Large intestine (tissue), 3 donors: ENCODE data around the gene XAF1. TPM values are rescaled to one million over a fixed set of nuclear protein-coding genes. Genes with fewer than 3 reads are reported as not detected.
"Not testable (repeated sequence)": the region's sequence is repeated elsewhere in the genome, so short reads cannot be mapped to it uniquely, and the experiment has no call there.

Experiments
- DNase-seq, 2 donors: peaks; one replicate each; pipeline versions ENCODE4 v3.0.0 to v3.0.0-alpha.2; 2013
- H3K27ac ChIP-seq: one replicate; pipeline ENCODE4 v1.5.1; 2013; ENCODE audit warnings: low read length
- H3K27me3 ChIP-seq: 2 replicates; pipeline ENCODE4 v1.6.1; 2013; ENCODE audit warnings: low read length; ENCODE audit not compliant: control insufficient read depth, insufficient read depth
- H3K36me3 ChIP-seq: 2 replicates; pipeline ENCODE4 v1.6.1; 2013; ENCODE audit warnings: low read length; ENCODE audit not compliant: control insufficient read depth, insufficient read depth
- H3K4me1 ChIP-seq: one replicate; pipeline ENCODE4 v1.6.1; 2013; ENCODE audit warnings: low read length; ENCODE audit not compliant: control insufficient read depth, insufficient read depth
- H3K4me3 ChIP-seq: one replicate; pipeline ENCODE4 v1.5.1; 2013; ENCODE audit warnings: low read length
- H3K9me3 ChIP-seq: one replicate; pipeline ENCODE4 v1.6.1; 2013; ENCODE audit warnings: mild to moderate bottlenecking, low read depth, low read length, moderate library complexity; ENCODE audit not compliant: control insufficient read depth
- WGBS: methylation state at CpG from one replicate; pipeline ENCODE4 v1.1.5; 2013; ENCODE audit warnings: low lambda C conversion rate; ENCODE audit not compliant: insufficient coverage; 5-methylcytosine and 5-hydroxymethylcytosine counted together
- polyA plus RNA-seq: library from polyadenylated mRNA; unstranded; fragments of 120-200 nt; gene quantifications from one replicate; pipeline ENCODE4 v1.2.1, GENCODE V29; 2013

The XAF1 gene
- polyA plus RNA-seq, 1 donor: 70.4 TPM

GRCh38 chr17:6752068-6752909, 3.6 kb upstream of the XAF1 start:
- 57% methylated on average over 2 of the region's 7 CpGs for WGBS

GRCh38 chr17:6753006-6753445, 2.8 kb upstream of the XAF1 start:
- H3K27ac ChIP-seq: peak overlapping the region; percentile 32
- H3K4me3 ChIP-seq: no peak overlapping the region
- H3K27me3 ChIP-seq: no peaks in the 10 kb centered on the region
- DNase-seq: peak in 1 of 2 donors; percentile 39
- WGBS: no CpG with 5 or more reads among the region's 9 CpGs
- no peaks in the 10 kb centered on the region for H3K36me3 ChIP-seq
- no peaks in the 10 kb centered on the region for H3K9me3 ChIP-seq
- H3K4me1 ChIP-seq: peaks cover 18% of the 10 kb centered on the region

More at GRCh38 chr17:6752068-6752909, 3.6 kb upstream of the XAF1 start:
- peak overlapping the region; percentile 32 for H3K27ac ChIP-seq
- H3K4me3 ChIP-seq: no peak overlapping the region
- no peaks in the 10 kb centered on the region for H3K9me3 ChIP-seq
- DNase-seq: peak; percentile 21 to 24
- H3K27me3 ChIP-seq: no peaks in the 10 kb centered on the region
- peaks cover 12% of the 10 kb centered on the region for H3K4me1 ChIP-seq
- H3K36me3 ChIP-seq: no peaks in the 10 kb centered on the region

- WGBS: no CpG with 5 or more reads among the region's 6 CpGs
- H3K4me3 ChIP-seq: no peak overlapping the region
- no peaks in the 10 kb centered on the region for H3K27me3 ChIP-seq
- no peak for DNase-seq
- H3K9me3 ChIP-seq: no peaks in the 10 kb centered on the region
- H3K36me3 ChIP-seq: no peaks in the 10 kb centered on the region
- H3K4me1 ChIP-seq: peaks cover 20% of the 10 kb centered on the region
- peak overlapping the region; percentile 32 for H3K27ac ChIP-seq
Measured at GRCh38 chr17:6753546-6753945, 2.3 kb upstream of the XAF1 start.

GRCh38 chr17:6755281-6755680, 565 bp upstream of the XAF1 start:
- DNase-seq: peak in 1 of 2 donors; percentile 39
- Histone ChIP-seq H3K4me3 (peak overlapping the region; percentile 73), H3K27me3 (no peaks in the 10 kb centered on the region), H3K36me3 (peaks cover 13% of the 10 kb centered on the region), H3K27ac (peak overlapping the region; percentile 88), H3K4me1 (peaks cover 20% of the 10 kb centered on the region), H3K9me3 (no peaks in the 10 kb centered on the region)
- 100% methylated on average over 1 of the region's 5 CpGs for WGBS

- Histone ChIP-seq H3K27ac (peak overlapping the region; percentile 88), H3K4me3 (peak overlapping the region; percentile 73), H3K9me3 (no peaks in the 10 kb centered on the region), H3K4me1 (peaks cover 20% of the 10 kb centered on the region), H3K36me3 (peaks cover 23% of the 10 kb centered on the region), H3K27me3 (no peaks in the 10 kb centered on the region)
- WGBS: no CpG with 5 or more reads among the region's 13 CpGs
- no peak for DNase-seq
Measured at GRCh38 chr17:6756425-6757031, 682 bp downstream of the XAF1 start.

GRCh38 chr17:6757747-6758146, 1.9 kb downstream of the XAF1 start:
- Histone ChIP-seq H3K9me3 (no peaks in the 10 kb centered on the region), H3K27ac (peak overlapping the region; percentile 46), H3K4me1 (peaks cover 20% of the 10 kb centered on the region), H3K4me3 (no peak overlapping the region), H3K36me3 (peaks cover 35% of the 10 kb centered on the region), H3K27me3 (no peaks in the 10 kb centered on the region)
- WGBS: no CpG with 5 or more reads among the region's 2 CpGs
- DNase-seq: peak; percentile 81 to 83

GRCh38 chr17:6761779-6762178, 5.9 kb downstream of the XAF1 start:
- Histone ChIP-seq H3K27me3 (no peaks in the 10 kb centered on the region), H3K36me3 (peaks cover 52% of the 10 kb centered on the region), H3K4me3 (no peak overlapping the region), H3K27ac (no peak overlapping the region), H3K9me3 (no peaks in the 10 kb centered on the region), H3K4me1 (peaks cover 12% of the 10 kb centered on the region)
- DNase-seq: no peak
- WGBS: no CpG with 5 or more reads among the region's 8 CpGs

- no peak for DNase-seq
- H3K4me1 ChIP-seq: no peaks in the 10 kb centered on the region
- WGBS: 94% methylated on average over 2 of the region's 2 CpGs
- no peak overlapping the region for H3K27ac ChIP-seq
- H3K36me3 ChIP-seq: peaks cover 65% of the 10 kb centered on the region
- H3K9me3 ChIP-seq: peaks cover 10% of the 10 kb centered on the region
- H3K4me3 ChIP-seq: no peak overlapping the region
- H3K27me3 ChIP-seq: no peaks in the 10 kb centered on the region
Measured at GRCh38 chr17:6768447-6768846, 12.6 kb downstream of the XAF1 start.

- no peak overlapping the region for H3K4me3 ChIP-seq
- peaks cover 16% of the 10 kb centered on the region for H3K27me3 ChIP-seq
- H3K9me3 ChIP-seq: peaks cover 22% of the 10 kb centered on the region
- DNase-seq: no peak
- no peak overlapping the region for H3K27ac ChIP-seq
- no peaks in the 10 kb centered on the region for H3K4me1 ChIP-seq
- 100% methylated on average over 1 of the region's 1 CpG for WGBS
- peaks cover 47% of the 10 kb centered on the region for H3K36me3 ChIP-seq
Measured at GRCh38 chr17:6772016-6772415, 16.2 kb downstream of the XAF1 start.

GRCh38 chr17:6774906-6775305, 19.1 kb downstream of the XAF1 start:
- WGBS: no CpG with 5 or more reads among the region's 8 CpGs
- H3K27ac ChIP-seq, DNase-seq, H3K4me1 ChIP-seq, H3K4me3 ChIP-seq: not testable (repeated sequence)
- H3K36me3 ChIP-seq: peaks cover 32% of the 10 kb centered on the region
- H3K27me3 ChIP-seq: peaks cover 16% of the 10 kb centered on the region
- H3K9me3 ChIP-seq: peaks cover 11% of the 10 kb centered on the region
